ENCODE measurements around the gene ALG12.

ALG12 gene

GRCh38 chr22:49945042-49945794 lies 27.0 kb upstream of the ALG12 start:
- peak; percentile 52 for DNase-seq

DNA sequence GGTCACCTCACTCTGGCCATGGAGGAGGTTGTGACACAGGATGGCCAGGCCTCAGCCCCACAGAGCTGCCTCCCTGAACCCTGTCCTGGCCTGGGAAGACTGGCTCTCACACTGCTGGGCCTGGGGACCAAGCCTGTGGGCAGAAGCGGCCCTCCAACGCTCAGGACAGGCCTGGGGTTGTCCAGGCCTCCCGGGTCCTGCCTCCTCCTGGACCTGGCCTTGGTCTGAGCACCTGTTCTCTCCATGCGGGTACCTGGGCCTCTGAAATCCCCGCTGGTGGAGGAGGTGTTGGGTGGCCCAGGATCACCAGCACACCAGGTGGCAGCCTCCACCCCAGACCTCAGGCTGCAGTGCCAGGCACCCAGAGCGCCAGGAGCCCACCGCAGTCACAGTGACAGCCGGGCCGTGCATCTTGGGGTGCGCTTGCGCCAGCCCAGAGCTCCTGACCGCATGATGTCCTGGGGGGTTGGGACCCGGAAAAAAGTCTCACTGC lies 26.2 kb upstream of the ALG12 start:
- no peak for DNase-seq

- DNase-seq: no peak
Observed at GRCh38 chr22:49943771-49944398, 25.6 kb upstream of the ALG12 start.

DNA sequence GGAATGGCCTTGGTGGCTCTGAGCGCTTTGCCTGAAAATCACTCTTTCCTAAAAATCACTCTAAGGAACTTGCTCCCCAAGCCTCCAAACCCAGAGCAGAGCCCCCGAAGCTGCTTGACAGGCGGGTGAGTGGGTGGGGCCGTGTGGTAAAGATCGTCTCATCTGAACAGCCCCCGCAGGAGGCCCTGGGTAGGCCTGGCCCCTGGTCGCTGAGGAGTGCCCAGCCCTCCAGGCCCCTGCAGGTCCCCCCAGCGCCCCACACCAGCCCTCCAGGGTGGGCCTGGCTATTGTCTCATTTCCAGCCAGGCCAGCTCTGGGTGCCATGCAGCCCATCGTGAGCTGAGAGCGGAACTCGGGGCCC lies 25.1 kb upstream of the ALG12 start:
- DNase-seq: no peak

DNA sequence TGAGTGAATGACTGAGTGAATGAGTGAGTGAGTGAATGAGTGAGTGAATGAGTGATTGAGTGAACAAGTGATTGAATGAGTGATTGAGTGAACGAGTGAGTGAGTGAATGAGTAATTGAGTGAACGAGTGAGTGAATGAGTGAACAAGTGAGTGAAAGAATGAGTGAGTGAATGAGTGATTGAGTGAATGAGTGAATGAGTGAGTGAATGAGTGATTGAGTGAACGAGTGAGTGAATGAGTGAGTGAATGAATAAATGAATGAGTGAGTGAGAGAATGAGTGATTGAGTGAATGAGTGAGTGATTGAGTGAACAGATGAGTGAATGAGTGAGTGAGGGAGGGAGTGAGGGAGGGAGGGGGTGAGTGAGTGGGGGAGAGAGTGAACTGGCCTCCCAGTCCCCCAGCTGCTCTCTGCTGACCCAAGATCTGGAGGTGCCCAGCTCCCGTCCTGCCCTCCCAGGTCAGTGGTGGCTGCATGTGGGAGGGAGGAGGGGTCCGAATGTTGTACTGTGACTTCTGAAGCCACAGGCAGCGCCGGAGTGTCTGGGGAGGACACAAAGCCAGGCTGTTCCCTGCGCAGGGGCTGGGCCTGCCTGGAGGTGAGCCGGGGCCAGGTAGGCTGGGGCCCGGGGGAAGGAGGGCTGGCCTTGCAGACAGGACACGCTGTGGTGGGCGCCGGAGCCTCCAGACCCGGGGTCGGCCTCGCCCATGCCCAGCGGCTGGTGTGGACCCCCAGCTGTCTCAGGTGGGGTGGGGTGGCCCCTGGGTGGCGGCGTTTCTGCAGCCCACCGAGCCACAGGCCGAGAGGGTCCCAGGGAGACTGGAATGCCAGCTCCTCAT lies 24.5 kb upstream of the ALG12 start:
- no peak for DNase-seq

DNA sequence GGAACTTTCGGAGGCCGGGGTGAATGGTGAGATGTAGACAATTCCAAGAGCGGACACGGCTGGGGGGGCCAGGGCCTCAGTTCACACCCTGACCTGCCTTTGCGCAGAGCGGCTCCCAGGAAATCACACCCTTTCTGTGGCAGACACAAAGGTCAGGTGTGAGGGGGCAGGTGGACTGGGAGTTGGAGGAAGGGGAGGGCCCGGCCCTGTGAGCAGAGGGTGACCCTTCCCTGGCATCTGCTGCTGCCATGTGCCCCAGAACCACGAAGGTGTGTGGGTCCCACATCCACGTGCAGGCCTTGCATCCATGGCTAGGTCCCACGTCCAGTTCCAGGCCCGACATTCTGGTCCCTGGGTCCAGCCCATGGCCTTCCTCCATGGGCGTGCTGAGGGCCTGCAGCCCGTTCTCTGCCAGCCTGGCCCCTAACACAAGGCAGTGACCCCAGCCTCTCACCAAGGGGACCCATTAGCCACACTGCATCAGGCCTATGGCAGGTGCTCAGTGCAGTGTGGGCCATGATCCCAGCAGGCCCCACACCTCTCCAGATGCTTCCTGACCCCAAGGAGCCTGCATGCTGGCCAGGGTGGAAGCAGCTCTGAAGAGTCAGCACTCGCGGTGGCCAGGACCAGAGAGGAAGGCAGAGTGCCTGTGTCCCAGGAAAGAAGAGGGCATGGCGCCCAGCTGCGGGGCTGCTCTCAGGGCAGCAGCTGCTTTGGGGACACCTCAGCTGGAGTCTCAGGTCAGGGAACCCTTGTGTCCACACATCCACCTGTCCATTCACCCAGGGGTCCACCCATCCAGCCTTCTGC lies 23.5 kb upstream of the ALG12 start:
- DNase-seq: no peak

GRCh38 chr22:49938565-49939136 lies 20.4 kb upstream of the ALG12 start:
- no peak for DNase-seq

DNA sequence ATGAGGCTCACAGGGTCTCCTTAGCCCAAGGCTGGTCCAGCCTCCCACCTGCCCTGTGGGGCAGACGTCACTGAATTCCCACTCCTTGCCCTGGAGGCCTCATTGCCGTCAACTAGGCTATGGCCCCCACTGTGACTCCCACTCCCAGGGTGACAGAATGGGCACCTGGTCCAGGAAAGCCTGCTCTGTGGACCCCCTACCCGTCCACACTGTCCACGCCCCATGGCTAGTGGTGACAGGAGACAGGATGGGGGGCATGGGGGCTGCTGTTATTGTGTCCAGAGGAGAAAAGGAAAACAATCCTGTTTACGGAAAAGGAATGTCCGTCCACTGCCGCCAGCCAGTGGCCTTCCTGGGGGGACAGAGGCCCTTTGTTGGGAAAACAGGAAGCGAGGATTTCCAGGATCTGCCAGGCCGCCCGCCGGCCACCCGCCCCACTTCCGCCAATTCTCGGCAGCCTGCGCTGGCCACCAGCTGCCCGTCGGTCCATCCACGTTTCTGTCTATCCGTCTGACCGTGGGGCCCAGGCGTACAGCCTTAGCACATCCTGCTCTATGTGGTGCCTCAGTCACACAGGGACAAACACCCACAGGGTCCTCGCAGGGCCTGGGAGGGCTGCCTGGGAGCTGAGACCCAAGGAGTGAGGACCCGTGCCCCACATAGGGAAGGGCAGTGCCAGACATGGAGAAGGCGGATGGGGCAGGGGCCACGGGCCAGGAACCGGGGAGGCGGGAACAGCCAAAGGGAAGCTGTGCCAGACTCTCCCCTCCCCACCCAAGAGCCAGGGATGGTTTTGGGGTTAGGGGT lies 19.7 kb upstream of the ALG12 start:
- DNase-seq: no peak

- no peak for DNase-seq
Observed at GRCh38 chr22:49936973-49937757, 18.9 kb upstream of the ALG12 start.

GRCh38 chr22:49936018-49936972 lies 18.1 kb upstream of the ALG12 start:
- DNase-seq: peak; percentile 97

- peak; percentile 62 for DNase-seq
Observed at GRCh38 chr22:49935561-49935960, 17.3 kb upstream of the ALG12 start.

GRCh38 chr22:49934891-49935557 lies 16.8 kb upstream of the ALG12 start:
- DNase-seq: peak; percentile 85

- peak; percentile 20 for DNase-seq
Observed at GRCh38 chr22:49934160-49934890, 16.1 kb upstream of the ALG12 start.

GRCh38 chr22:49933236-49934159 lies 15.3 kb upstream of the ALG12 start:
- DNase-seq: no peak

DNA sequence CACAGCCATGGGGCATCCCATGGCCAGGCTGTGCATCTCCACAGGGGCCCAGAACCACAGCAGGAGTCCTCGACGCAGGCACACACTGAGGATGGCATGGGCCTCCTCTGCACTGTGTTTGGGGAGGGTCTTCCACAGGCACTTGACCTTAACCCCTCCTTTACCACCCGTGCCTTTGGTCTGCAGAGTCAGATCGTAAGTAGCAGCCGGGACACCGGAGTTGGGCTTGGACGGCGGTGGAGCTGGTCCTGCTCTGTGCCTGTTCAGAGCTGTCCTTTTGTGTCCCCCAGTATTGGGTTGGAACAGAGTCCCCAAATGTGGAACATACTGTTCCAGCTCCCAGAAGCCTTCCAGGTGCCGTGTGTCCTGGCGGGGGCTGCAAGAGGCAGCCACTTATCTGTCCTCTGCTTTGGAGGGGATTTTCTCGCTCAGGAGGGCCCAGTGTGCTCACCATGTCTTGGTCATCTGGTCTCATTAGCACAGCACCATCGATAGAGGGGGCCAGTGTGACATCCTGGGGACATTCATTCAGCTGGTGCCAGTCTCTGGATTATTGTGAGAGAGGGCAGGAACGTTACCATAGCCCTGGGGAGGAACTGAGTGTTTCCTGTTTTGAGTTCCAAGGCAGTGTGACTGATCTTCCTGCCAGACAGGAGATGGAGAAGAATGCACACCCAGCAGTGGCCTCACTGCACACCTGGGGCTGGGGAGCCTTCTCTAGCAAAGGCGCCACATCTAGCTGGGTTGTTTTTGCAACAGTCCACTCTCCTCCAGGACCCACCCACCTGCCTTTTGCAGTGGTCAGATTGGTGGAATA lies 12.6 kb upstream of the ALG12 start:
- DNase-seq: peak; percentile 32

DNA sequence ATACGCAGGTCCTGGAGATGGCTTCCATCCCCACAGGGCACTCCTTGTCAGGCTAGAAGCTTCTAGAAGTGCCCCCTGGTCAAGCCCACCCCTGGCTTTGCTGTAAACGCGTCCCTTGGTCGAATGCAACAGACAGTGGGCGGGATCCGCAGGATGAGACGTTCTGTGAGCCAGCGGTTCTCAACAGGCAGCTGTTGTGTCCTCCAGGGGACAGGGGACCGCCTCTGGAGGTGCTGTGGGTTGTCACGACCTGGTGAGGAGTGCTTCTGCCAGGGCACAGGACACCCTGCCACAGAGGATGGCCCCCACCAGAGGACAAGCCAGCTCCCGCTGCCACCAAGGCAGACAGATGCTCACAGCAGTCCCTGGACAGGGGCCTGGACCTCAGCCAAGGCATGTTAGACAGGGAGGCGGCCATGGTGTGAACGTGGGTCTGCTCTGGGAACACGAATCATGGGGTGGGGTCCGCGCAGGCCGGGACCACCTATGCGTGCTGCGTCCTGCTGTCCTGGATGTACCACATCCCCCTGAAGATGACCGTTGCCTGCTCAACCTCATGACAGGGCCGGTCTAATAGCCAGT lies 11.8 kb upstream of the ALG12 start:
- no peak for DNase-seq

All from stimulated activated naive CD4-positive, alpha-beta T cell treated with Interleukin-2 at 50 U/mL for 16 hours (primary cell).